HG03039 (cell line): ENCODE data around the gene GRM7.
A peak's percentile ranks its signal among the peaks of the same experiment; 100 is the strongest.

Experiments used
- ATAC-seq: cut with Tn5 transposase; IDR thresholded peaks from one replicate; pipeline ENCODE4 v1.9.1; 2021; ENCODE audit warnings: mild to moderate bottlenecking, moderate library complexity; ENCODE audit not compliant: unreplicated experiment

The GRM7 gene

GRCh38 chr3:7385635-7386034, 524.7 kb downstream of the GRM7 start:
- ATAC-seq, result no peak

GRCh38 chr3:7388026-7388425, 527.1 kb downstream of the GRM7 start:
- no peak for ATAC-seq

GRCh38 chr3:7392206-7392605, 531.3 kb downstream of the GRM7 start:
- ATAC-seq, result no peak

GRCh38 chr3:7393944-7394605, 533.2 kb downstream of the GRM7 start:
- no peak for ATAC-seq

GRCh38 chr3:7396534-7396933, 535.6 kb downstream of the GRM7 start:
- no peak for ATAC-seq

GRCh38 chr3:7397097-7397496, 536.2 kb downstream of the GRM7 start:
- ATAC-seq, result no peak

- ATAC-seq, result no peak
Measured at GRCh38 chr3:7400360-7400759, 539.4 kb downstream of the GRM7 start.

GRCh38 chr3:7401418-7401817, 540.5 kb downstream of the GRM7 start:
- ATAC-seq, result no peak

- ATAC-seq, result no peak
Measured at GRCh38 chr3:7407107-7407506, 546.2 kb downstream of the GRM7 start.

- ATAC-seq, result no peak
Measured at GRCh38 chr3:7410782-7411181, 549.9 kb downstream of the GRM7 start.

- no peak for ATAC-seq
Measured at GRCh38 chr3:7421065-7421464, 560.1 kb downstream of the GRM7 start.

GRCh38 chr3:7423036-7423435, 562.1 kb downstream of the GRM7 start:
- ATAC-seq, result no peak

GRCh38 chr3:7423995-7424394, 563.1 kb downstream of the GRM7 start:
- ATAC-seq, result no peak

GRCh38 chr3:7428206-7428718, 567.3 kb downstream of the GRM7 start:
- ATAC-seq, result no peak

- ATAC-seq, result no peak
Measured at GRCh38 chr3:7432610-7433009, 571.7 kb downstream of the GRM7 start.

GRCh38 chr3:7433073-7433472, 572.2 kb downstream of the GRM7 start:
- no peak for ATAC-seq

GRCh38 chr3:7436542-7436941, 575.6 kb downstream of the GRM7 start:
- no peak for ATAC-seq

- no peak for ATAC-seq
Measured at GRCh38 chr3:7437231-7437630, 576.3 kb downstream of the GRM7 start.

- no peak for ATAC-seq
Measured at GRCh38 chr3:7439101-7439680, 578.3 kb downstream of the GRM7 start.

GRCh38 chr3:7444886-7445285, 584.0 kb downstream of the GRM7 start:
- ATAC-seq, result no peak

GRCh38 chr3:7445331-7445730, 584.4 kb downstream of the GRM7 start:
- no peak for ATAC-seq

- peak; percentile 96 for ATAC-seq
Measured at GRCh38 chr3:7447197-7447769, 586.4 kb downstream of the GRM7 start.
